ENCODE measurements around the gene MED12L.

The MED12L gene

GRCh38 chr3:151327571-151328198 lies 242.2 kb downstream of the MED12L start:
- Histone ChIP-seq H3K4me1 (ENCODE audit: control insufficient read depth, insufficient read depth, low read length) (no peaks in the 10 kb centered on the region), H3K36me3 (ENCODE audit: insufficient read depth, low read length) (no peaks in the 10 kb centered on the region), H3K27me3 (ENCODE audit: control insufficient read depth, insufficient read depth, low read length) (no peaks in the 10 kb centered on the region), H3K4me2 (ENCODE audit: low read length) (peak overlapping the region; percentile 9), H3K9me3 (replicated peaks; ENCODE audit: low read length) (no peaks in the 10 kb centered on the region), H3K9ac (ENCODE audit: low read depth, low read length) (no peak overlapping the region), H3K4me3 (ENCODE audit: low read length) (no peak overlapping the region)

DNA sequence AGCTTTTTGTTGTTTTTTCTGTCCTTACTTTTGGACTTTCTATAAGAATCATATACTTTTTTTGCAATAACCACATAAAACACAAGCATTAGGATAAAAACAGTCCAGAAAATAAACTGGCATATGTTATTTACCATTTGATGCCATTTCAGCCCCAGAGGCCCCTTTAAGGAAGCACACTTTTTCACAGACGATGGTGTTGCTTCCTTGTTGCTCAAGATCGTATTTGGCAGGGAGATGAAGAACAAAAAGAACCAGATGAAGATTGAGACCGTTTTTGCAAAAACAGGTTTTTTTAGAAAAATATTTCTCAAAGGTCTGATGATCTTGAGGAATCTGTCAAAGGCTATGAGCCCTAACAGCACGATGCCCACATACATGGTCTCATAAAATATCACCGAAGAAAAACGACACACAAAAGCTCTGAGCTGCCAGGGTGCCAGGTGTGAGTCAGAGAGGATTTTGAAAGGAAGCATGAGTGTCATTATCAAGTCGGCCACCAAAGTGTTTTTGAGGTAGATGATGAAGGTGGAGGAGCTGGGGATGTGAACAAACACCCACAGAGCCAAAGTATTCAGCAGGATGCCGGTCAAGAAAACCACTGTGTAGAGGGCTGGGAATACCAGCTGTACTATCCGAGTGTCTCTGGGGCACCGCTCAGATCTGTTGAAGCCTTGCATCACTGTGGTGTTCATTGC lies 243.0 kb downstream of the MED12L start:
- H3K4me3 ChIP-seq (ENCODE audit: low read length) = no peak overlapping the region
- H3K9ac ChIP-seq (ENCODE audit: low read depth, low read length) = no peak overlapping the region

DNA sequence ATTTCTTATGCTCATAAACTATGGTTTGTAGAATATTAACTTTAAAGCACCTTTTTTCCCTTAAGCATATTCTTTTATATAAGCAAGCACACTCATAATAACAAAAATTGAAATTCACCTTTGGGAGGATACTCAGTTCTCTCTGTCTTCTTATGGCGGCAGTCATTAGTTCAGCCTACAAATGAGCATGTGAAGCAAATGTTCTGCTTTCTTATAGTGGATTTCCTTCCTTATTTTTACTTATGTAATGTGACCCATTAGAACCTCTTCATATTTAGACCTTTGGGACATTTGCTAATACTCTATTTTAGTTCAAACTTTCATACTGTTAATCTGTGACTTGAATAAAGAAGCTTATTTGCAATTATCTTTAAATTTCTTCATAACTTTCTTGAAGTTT lies 243.9 kb downstream of the MED12L start, which contains the start of gene P2RY13:
P2RY13 (minus strand) TSS at position 187 of the 400 bp plus-strand sequence; CDS start at position 166, 21 bp downstream.
- no peaks in the 10 kb centered on the region for H3K36me3 ChIP-seq (ENCODE audit: insufficient read depth, low read length)
- no peaks in the 10 kb centered on the region for H3K27me3 ChIP-seq (ENCODE audit: control insufficient read depth, insufficient read depth, low read length)
- no peak within 1 kb of the TSS for H3K4me2 ChIP-seq (ENCODE audit: low read length)
- H3K4me1 ChIP-seq (ENCODE audit: control insufficient read depth, insufficient read depth, low read length) = no peaks in the 10 kb centered on the region
- H3K4me3 ChIP-seq (ENCODE audit: low read length) = no peak within 1 kb of the TSS
- H3K9ac ChIP-seq (ENCODE audit: low read depth, low read length) = no peak within 1 kb of the TSS
- no peaks in the 10 kb centered on the region for H3K9me3 ChIP-seq (replicated peaks; ENCODE audit: low read length)

More for the DNA sequence above, 243.0 kb downstream of the MED12L start:
- H3K9me3 ChIP-seq (replicated peaks; ENCODE audit: low read length) = no peaks in the 10 kb centered on the region
- no peaks in the 10 kb centered on the region for H3K4me1 ChIP-seq (ENCODE audit: control insufficient read depth, insufficient read depth, low read length)
- H3K4me2 ChIP-seq (ENCODE audit: low read length) = no peak overlapping the region
- H3K36me3 ChIP-seq (ENCODE audit: insufficient read depth, low read length) = no peaks in the 10 kb centered on the region
- H3K27me3 ChIP-seq (ENCODE audit: control insufficient read depth, insufficient read depth, low read length) = no peaks in the 10 kb centered on the region

- no peaks in the 10 kb centered on the region for H3K27me3 ChIP-seq (ENCODE audit: control insufficient read depth, insufficient read depth, low read length)
- no peaks in the 10 kb centered on the region for H3K4me1 ChIP-seq (ENCODE audit: control insufficient read depth, insufficient read depth, low read length)
- no peaks in the 10 kb centered on the region for H3K36me3 ChIP-seq (ENCODE audit: insufficient read depth, low read length)
- H3K4me2 ChIP-seq (ENCODE audit: low read length) = no peak overlapping the region
- H3K9ac ChIP-seq (ENCODE audit: low read depth, low read length) = no peak overlapping the region
- H3K9me3 ChIP-seq (replicated peaks; ENCODE audit: low read length) = no peaks in the 10 kb centered on the region
- H3K4me3 ChIP-seq (ENCODE audit: low read length) = no peak overlapping the region
Measured at GRCh38 chr3:151330379-151330778, 244.9 kb downstream of the MED12L start.

GRCh38 chr3:151330899-151331298 lies 245.4 kb downstream of the MED12L start:
- Histone ChIP-seq H3K4me2 (ENCODE audit: low read length) (no peak overlapping the region), H3K9ac (ENCODE audit: low read depth, low read length) (no peak overlapping the region), H3K36me3 (ENCODE audit: insufficient read depth, low read length) (no peaks in the 10 kb centered on the region), H3K4me1 (ENCODE audit: control insufficient read depth, insufficient read depth, low read length) (no peaks in the 10 kb centered on the region), H3K4me3 (ENCODE audit: low read length) (no peak overlapping the region), H3K27me3 (ENCODE audit: control insufficient read depth, insufficient read depth, low read length) (no peaks in the 10 kb centered on the region), H3K9me3 (replicated peaks; ENCODE audit: low read length) (no peaks in the 10 kb centered on the region)

DNA sequence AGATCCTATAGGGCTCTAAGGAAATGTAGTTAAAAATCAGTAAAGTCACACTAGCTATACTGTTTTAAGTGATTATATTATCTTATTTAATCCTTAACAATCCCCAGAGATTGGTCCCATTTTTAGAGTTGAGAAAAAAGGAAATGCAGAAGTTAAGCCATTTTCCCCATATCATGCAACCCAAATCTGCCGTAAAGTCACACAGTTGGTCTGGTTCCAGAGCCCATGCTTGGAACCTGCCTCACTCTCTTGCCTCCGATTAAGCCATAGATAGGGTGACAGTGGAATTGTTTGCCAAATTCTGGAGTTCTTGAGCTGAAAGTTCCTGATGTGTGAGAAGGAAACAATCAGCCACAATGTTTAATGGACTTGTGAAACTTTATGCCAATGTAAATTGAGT lies 246.2 kb downstream of the MED12L start:
- H3K4me3 ChIP-seq (ENCODE audit: low read length) = no peak overlapping the region
- no peaks in the 10 kb centered on the region for H3K27me3 ChIP-seq (ENCODE audit: control insufficient read depth, insufficient read depth, low read length)
- H3K4me2 ChIP-seq (ENCODE audit: low read length) = no peak overlapping the region
- no peaks in the 10 kb centered on the region for H3K9me3 ChIP-seq (replicated peaks; ENCODE audit: low read length)
- H3K36me3 ChIP-seq (ENCODE audit: insufficient read depth, low read length) = no peaks in the 10 kb centered on the region
- no peak overlapping the region for H3K9ac ChIP-seq (ENCODE audit: low read depth, low read length)
- no peaks in the 10 kb centered on the region for H3K4me1 ChIP-seq (ENCODE audit: control insufficient read depth, insufficient read depth, low read length)

DNA sequence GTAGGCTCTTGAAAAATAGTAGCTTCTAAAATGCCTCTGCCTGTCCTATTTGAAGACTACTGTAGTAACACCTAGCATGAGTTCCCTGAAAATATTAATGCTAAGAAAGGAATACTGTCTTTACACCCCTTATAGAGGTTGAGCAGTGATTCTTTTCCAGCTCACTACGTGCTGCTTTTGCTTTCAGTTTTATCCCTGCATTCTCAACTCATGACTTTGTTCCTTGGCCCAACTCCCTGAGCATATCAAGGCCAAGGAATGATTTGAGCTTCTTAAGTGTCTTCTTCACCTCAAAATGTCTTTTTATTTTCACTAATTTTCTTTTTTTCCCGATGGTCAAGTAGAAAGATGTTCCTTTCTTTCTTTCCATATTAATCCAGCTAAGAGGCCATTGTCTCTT lies 260.4 kb downstream of the MED12L start:
- peak overlapping the region; percentile 80 for H3K4me2 ChIP-seq (ENCODE audit: low read length)
- no peaks in the 10 kb centered on the region for H3K9me3 ChIP-seq (replicated peaks; ENCODE audit: low read length)
- no peaks in the 10 kb centered on the region for H3K36me3 ChIP-seq (ENCODE audit: insufficient read depth, low read length)
- H3K27me3 ChIP-seq (ENCODE audit: control insufficient read depth, insufficient read depth, low read length) = no peaks in the 10 kb centered on the region
- H3K4me1 ChIP-seq (ENCODE audit: control insufficient read depth, insufficient read depth, low read length) = peaks cover 6% of the 10 kb centered on the region
- peak overlapping the region; percentile 44 for H3K4me3 ChIP-seq (ENCODE audit: low read length)
- H3K9ac ChIP-seq (ENCODE audit: low read depth, low read length) = no peak overlapping the region

DNA sequence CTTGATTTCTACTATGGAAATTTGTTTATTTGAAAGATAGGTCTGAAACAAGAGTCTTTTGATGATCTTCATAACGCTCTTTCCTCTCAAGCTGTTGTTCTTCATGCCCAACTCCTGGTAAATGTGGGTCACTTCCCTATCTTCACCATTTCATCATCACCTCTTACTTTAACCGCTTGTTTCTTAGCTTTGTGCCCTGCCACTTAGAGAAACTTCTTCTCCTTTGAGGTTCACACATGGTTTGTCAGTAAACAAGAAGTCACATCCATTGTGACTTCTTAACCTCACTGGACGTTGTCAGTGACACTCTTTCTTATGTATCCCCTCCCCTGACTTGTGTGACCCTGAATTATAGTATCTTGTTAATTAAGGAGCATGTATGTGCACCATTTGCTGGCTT lies 260.8 kb downstream of the MED12L start:
- peaks cover 6% of the 10 kb centered on the region for H3K4me1 ChIP-seq (ENCODE audit: control insufficient read depth, insufficient read depth, low read length)
- H3K4me3 ChIP-seq (ENCODE audit: low read length) = no peak overlapping the region
- H3K36me3 ChIP-seq (ENCODE audit: insufficient read depth, low read length) = no peaks in the 10 kb centered on the region
- H3K9me3 ChIP-seq (replicated peaks; ENCODE audit: low read length) = no peaks in the 10 kb centered on the region
- peak overlapping the region; percentile 80 for H3K4me2 ChIP-seq (ENCODE audit: low read length)
- no peak overlapping the region for H3K9ac ChIP-seq (ENCODE audit: low read depth, low read length)
- no peaks in the 10 kb centered on the region for H3K27me3 ChIP-seq (ENCODE audit: control insufficient read depth, insufficient read depth, low read length)

- Histone ChIP-seq H3K4me3 (ENCODE audit: low read length) (no peak overlapping the region), H3K27me3 (ENCODE audit: control insufficient read depth, insufficient read depth, low read length) (no peaks in the 10 kb centered on the region), H3K9me3 (replicated peaks; ENCODE audit: low read length) (no peaks in the 10 kb centered on the region), H3K9ac (ENCODE audit: low read depth, low read length) (no peak overlapping the region), H3K36me3 (ENCODE audit: insufficient read depth, low read length) (no peaks in the 10 kb centered on the region), H3K4me1 (ENCODE audit: control insufficient read depth, insufficient read depth, low read length) (peaks cover 6% of the 10 kb centered on the region), H3K4me2 (ENCODE audit: low read length) (no peak overlapping the region)
Measured at GRCh38 chr3:151347432-151347831, 262.0 kb downstream of the MED12L start.

- Histone ChIP-seq H3K4me2 (ENCODE audit: low read length) (no peak overlapping the region), H3K36me3 (ENCODE audit: insufficient read depth, low read length) (no peaks in the 10 kb centered on the region), H3K4me3 (ENCODE audit: low read length) (no peak overlapping the region), H3K27me3 (ENCODE audit: control insufficient read depth, insufficient read depth, low read length) (no peaks in the 10 kb centered on the region), H3K4me1 (ENCODE audit: control insufficient read depth, insufficient read depth, low read length) (peaks cover 6% of the 10 kb centered on the region), H3K9ac (ENCODE audit: low read depth, low read length) (no peak overlapping the region), H3K9me3 (replicated peaks; ENCODE audit: low read length) (no peaks in the 10 kb centered on the region)
Measured at GRCh38 chr3:151350656-151351055, 265.2 kb downstream of the MED12L start.

DNA sequence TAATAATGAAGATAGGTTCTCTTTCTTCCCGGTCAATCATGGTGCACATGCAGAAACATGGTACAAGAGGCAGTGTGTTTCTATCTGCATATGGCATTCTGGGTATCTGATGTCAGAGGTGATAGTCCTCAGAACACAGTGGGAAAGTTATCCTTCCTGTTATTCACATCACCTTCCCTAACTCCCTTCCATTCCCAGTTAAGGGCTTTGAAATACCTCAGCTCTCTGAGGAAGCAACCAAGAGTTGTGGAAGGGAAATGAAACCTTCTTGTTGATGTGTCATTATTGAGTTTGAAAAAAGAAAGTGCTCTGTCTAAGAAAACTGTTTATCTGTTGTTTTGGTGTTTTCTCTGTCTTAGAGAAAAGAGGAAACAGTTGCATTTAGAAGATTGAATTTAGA lies 265.8 kb downstream of the MED12L start:
- H3K4me3 ChIP-seq (ENCODE audit: low read length) = no peak overlapping the region
- H3K9me3 ChIP-seq (replicated peaks; ENCODE audit: low read length) = no peaks in the 10 kb centered on the region
- H3K4me2 ChIP-seq (ENCODE audit: low read length) = no peak overlapping the region
- no peaks in the 10 kb centered on the region for H3K27me3 ChIP-seq (ENCODE audit: control insufficient read depth, insufficient read depth, low read length)
- H3K4me1 ChIP-seq (ENCODE audit: control insufficient read depth, insufficient read depth, low read length) = peaks cover under 1% of the 10 kb centered on the region
- H3K36me3 ChIP-seq (ENCODE audit: insufficient read depth, low read length) = no peaks in the 10 kb centered on the region
- no peak overlapping the region for H3K9ac ChIP-seq (ENCODE audit: low read depth, low read length)

- Histone ChIP-seq H3K4me1 (ENCODE audit: control insufficient read depth, insufficient read depth, low read length) (no peaks in the 10 kb centered on the region), H3K4me3 (ENCODE audit: low read length) (no peak overlapping the region), H3K36me3 (ENCODE audit: insufficient read depth, low read length) (no peaks in the 10 kb centered on the region), H3K9me3 (replicated peaks; ENCODE audit: low read length) (no peaks in the 10 kb centered on the region), H3K4me2 (ENCODE audit: low read length) (no peak overlapping the region), H3K9ac (ENCODE audit: low read depth, low read length) (no peak overlapping the region), H3K27me3 (ENCODE audit: control insufficient read depth, insufficient read depth, low read length) (no peaks in the 10 kb centered on the region)
Measured at GRCh38 chr3:151351648-151352047, 266.2 kb downstream of the MED12L start.
